ENCODE results near the gene SLC1A3.

GRCh38 chr5:36631620-36632362, 25.4 kb downstream of the SLC1A3 start:
- TF ChIP-seq CTCF (IDR thresholded peaks at IDR 0.05; ENCODE audit: insufficient read depth, low read length) (no peak), REST (IDR thresholded peaks at IDR 0.05; ENCODE audit: insufficient replicate concordance, low read depth) (no peak), POLR2AphosphoS5 (IDR thresholded peaks at IDR 0.05; ENCODE audit: low read depth) (no peak)

Data from HL-60 (cell line).